Superior temporal gyrus (tissue), 1 donor: ENCODE data around the gene NCOA7.
A peak's percentile ranks its signal among the peaks of the same experiment; 100 is the strongest.

ENCODE experiments used
- DNase-seq: peaks from one replicate; pipeline ENCODE4 v3.0.0-alpha.2; 2016; ENCODE audit errors: extremely low spot score

Gene NCOA7

GRCh38 chr6:125811259-125811658 lies 20.5 kb downstream of the NCOA7 start:
- DNase-seq: no peak

DNA sequence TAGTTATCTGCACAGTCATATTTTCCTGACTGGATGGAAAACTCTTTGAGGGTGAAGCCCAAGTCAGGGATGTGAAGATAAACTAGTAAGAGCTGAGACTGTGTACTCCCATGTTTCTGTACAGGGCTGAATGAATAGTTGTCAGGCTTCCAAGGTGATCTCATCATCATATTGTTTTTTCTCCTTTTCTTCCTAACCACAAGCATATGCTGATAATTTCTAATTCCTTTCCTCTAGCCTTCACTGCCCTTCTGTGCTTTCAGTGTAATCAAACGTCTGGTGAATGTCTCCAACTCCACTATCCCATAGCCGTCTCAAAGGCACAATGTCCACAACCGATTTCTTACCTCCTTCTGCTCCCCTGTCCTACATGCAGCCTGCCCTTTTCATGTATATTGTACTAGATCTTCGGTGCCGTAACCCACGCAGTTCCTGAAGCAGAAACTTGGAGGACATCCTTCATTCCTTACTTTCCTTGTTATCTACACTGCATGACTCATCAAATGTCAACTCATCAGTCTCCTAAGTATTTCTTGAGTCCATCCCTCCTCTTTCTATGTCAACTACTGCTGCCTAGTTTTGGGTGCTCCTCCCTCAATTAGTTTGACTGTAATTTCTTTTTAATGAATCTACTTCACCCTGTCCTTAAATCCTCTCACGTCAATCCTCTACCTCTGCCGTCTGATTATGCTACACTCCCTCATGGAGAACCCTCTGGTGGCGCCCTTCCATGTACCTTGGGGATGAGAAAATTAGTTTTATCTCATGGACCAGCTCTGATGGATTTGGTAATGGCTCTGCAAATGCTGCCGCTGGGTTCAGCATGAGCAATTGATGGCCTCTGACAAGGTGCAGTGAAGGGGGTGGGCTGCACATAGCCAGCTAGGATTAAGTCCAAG lies 21.9 kb downstream of the NCOA7 start:
- peak; percentile 79 for DNase-seq

GRCh38 chr6:125814481-125814880 lies 23.7 kb downstream of the NCOA7 start:
- no peak for DNase-seq

DNA sequence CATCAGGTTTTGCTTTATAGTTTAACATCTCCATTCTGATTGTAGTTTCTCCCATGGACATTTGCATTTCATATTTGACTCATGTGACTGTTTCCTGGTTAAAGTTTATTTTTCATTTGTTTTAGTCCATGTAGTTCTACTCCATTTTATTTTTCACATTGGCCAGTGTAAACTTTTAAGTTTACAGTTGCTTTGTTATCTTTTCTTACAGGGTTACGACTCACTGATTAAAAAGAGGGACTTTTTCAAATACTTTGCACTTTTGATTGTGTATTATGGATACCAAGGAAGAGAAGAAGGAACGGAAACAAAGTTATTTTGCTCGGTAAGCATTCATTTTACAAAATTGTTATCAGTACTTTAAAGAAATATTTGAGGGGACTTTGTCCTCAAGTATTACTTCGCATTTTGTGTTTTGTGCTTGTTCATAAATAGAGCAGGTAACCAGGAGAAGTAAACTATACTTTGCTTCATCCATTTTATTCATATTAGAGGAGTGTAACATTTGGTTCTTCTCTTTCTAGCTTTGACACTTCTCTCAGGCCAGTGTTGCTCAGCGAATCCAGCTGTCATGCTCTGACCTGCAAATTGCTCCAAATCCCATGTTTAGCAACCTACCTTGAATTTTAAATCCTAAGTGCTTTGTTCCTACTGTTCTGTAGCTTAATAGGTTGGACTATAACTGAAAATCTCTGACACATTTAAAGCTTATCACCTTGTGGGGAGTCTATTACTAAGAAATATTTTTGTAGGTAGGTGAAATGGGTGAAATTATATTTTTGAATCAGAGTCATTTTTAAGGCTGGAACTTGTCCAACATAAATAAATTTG lies 24.5 kb downstream of the NCOA7 start:
- no peak for DNase-seq

DNA sequence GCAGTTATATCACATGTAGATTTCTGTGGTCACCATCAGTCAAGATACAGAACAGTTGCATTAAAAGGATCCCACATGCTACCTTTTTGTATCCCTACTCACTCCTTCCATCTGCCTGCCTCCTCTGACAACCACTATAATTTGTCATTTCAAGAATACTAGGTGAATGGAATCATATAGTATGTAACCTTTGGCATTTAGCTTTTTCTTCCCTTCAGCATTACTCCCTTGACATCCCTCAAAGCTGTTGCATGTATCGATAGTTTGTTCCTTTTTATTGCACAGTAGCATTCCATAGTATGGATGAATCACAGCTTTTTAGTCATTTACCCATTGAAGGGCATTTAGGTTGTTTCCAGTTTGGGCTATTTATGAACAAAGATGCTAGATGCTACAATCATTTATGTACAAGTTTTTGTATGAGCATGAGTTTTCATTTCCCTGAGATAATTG lies 26.1 kb downstream of the NCOA7 start:
- no peak for DNase-seq

DNA sequence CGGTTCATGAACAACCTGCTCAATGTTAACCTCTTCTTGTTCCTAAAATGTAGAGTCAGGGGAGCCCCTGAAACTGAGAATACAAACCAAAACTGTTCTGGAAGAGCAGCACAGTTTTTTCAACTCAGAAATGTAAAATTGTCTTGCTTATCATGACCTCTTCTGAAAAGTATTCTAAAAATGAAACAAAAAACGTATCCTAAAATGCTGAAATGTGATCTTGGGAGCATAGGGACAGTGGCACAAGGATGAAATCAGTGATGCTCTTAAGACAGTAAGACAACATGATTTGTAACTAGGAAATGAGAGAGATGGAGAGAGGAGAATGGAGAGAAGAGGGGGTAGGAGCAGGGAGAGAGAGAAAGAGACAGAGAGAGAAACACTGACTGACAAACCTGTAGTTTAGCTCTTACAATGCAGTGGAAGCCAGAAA lies 27.5 kb downstream of the NCOA7 start:
- no peak for DNase-seq

GRCh38 chr6:125818772-125819260 lies 28.1 kb downstream of the NCOA7 start:
- no peak for DNase-seq

DNA sequence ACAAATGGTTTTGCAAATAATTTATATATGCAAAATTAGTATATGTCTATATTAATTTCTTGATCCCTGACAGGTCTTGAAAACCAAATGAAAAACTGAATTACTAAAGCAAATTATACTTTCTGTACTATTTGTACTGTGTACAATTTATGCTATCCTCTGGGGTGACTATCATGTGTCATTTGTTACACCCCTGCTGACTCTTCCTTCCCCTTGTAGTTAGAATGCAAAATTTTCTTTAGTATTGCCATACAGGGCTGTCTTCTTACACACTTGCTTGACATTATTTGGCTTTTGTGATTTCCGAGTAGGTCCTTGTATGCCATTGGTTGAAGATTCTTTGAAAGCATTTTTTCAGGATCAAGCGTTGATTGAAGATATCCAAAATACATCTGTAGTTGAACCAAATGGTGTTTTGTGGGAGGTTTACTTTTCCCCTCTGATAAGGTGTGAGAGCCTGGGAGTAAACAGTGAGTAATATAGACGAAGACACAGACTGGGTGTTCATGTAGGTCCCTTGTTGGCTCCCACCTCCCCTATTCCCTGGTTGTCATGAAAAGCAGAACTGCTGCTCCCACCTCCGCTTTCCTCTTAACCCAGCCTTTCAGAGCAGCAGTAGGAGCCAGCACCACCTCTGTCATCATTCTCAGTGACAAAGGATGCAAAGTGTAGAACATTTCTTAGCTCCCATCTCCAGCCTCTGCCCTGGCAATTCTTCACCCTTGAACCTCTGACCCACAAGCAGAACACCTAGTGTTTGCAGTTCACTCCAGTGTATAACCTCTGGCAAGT lies 29.0 kb downstream of the NCOA7 start:
- no peak for DNase-seq

DNA sequence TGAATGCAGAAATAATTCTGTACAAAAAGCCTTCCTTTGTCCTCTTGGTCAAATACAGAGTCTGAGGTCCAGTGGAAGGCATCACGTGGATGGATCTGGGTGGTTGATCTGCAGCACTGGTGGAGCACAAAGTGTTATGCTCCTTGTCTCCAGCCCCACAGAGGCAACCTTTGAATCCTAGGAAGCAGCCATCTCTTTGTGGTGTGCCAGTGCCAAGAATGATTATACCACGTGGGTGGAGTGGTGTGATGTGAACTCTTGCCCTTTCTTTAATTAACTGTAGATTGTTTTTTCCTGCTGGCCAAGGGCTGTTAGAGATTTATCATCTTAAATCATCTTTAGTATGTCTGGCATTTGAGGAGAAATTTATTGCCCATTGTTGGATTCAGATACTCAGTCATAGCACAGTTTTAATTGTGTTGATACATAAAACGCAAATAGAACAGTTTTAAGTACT lies 31.1 kb downstream of the NCOA7 start:
- no peak for DNase-seq

GRCh38 chr6:125823180-125823579 lies 32.4 kb downstream of the NCOA7 start:
- no peak for DNase-seq

DNA sequence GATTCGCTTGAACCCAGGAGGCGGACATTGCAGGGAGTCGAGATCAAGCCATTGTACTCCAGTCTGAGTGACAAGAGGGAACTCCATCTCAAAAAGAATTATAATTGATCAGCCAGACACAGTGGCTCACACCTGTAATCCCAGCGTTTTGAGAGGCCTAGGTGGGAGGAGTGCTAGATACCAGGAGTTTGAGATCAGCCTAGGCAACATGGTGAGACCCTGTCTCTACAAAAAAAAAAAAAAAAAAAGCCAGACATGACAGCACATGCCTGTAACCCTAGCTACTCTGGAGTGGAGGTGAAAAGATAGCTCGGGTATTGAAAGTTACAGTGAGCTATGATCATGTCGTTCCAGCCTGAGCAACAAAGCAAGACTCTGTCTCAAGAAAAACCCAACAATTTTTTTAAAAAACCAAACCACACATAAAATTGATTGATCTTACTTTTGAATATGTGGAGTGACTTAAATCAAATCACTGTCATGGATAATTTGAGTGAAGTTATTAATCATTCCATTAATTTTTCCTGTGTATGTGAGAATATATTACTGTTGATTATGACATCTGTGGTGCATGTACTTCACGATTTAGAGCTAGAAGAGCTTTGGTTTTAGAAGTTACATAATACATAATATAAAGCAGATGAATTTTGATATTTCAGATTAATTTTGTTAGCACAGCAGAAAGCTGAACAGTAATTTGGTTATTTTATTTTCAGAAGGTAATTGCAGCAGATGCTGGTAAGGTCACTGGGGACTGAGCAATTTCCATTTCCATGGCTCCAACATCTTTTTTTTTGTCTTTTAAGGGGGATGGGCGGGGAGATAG lies 34.4 kb downstream of the NCOA7 start:
- no peak for DNase-seq

DNA sequence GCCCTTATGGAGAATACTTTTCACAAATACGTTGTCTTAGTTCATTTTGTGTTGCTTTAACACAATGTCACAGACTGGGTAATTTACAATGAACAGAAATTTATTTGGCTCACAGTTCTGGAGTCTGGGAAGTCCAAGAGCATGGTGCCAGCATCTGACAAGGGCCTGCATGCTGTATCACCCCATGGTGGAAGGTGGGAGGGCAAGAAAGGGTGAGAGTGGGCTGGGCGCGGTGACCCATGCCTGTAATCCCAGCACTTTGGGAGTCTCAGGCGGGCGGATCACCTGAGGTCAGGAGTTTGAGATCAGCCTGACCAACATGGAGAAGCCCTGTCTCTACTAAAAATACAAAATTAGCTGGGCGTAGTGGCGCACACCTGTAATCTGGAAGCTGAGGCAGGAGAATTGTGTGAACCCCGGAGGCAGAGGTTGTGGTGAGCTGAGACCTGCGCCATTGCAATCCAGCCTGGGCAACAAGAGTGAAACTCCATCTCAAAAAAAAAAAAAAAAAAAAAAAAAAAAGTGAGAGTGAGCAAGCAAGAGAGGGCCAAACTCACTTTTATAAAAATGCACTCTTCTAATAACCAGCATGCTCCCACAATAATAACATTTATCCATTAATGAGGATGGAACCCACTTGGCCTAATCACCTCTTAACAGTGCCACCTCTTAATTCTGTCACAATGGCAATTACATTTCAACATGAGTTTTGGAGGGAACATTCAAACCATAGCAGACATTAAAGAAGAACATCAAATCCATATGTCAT lies 36.1 kb downstream of the NCOA7 start:
- no peak for DNase-seq

DNA sequence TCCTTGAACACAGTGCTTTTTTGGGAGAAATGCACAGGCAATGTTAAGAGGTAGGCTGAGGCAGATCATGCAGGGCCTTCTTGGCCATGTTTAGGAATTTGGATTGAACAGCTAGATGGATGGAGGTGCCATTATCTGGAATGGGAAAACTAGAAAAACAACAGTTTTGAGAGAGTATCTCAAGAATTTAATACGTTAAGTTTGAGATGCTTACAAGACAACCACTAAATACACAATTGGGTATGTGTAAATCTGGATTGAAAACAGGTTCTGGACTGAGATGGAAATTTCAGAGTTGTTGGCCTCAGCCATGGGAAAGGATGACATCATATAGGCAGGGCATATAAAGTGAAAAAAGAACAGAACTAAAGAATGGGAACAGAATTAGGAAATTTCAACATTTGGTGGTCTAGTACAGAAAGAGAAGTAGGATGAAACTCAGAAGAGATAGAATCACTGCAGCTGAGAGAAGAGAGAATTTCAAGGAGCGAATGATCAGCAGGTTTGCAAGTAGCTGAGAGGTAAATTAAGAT lies 37.1 kb downstream of the NCOA7 start:
- no peak for DNase-seq

- no peak for DNase-seq
Measured at GRCh38 chr6:125828476-125829039, 37.8 kb downstream of the NCOA7 start.

- DNase-seq: no peak
Measured at GRCh38 chr6:125829433-125829832, 38.7 kb downstream of the NCOA7 start.

GRCh38 chr6:125831659-125832058 lies 40.9 kb downstream of the NCOA7 start:
- no peak for DNase-seq

DNA sequence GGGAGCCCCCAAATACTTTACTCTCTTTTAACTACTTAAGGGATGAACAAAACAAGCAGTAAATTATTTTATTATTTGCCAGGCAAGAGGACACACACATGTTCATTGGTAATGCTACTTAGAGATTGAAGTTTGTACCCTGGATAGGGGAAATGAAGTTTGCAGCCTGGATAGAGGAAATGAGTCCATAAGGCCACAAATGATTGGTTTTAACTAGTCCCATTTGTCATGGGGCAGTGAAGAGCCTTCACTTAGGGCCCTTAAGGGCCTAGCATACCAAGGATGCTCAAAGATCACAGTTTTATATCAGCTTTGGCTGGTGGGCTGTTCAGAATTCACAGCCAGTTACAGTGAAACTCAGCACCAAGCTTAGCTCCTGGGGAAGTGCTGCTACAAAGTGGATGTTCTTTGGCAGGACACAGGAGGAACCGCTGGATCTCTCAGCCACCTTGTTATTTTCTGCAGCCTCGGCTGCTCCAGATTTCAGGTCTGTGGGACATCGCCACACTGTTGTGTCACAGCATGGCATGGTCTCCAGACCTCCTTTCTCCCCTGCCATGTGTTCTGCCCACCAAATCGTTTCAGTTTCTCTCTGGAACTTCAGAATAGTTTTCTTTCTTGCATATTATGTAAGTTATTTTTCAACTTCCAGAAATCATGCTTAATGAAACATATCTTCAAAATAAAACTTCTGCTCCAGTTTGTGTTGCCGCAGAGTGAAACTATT lies 41.8 kb downstream of the NCOA7 start:
- no peak for DNase-seq

GRCh38 chr6:125834348-125834747 lies 43.6 kb downstream of the NCOA7 start:
- no peak for DNase-seq
